ENCODE measurements around the gene COQ8B. TPM values are rescaled to one million over a fixed set of nuclear protein-coding genes. Genes with fewer than 3 reads are reported as not detected.

Gene COQ8B
- total RNA-seq, 2 experiments from 2014 or later = 23.2 to 24.0 TPM

GRCh38 chr19:40724315-40724714 lies 7.6 kb upstream of the COQ8B start:
- H3K27me3 Mint-ChIP-seq = no peaks in the 10 kb centered on the region
- H3K9me3 Mint-ChIP-seq = no peaks in the 10 kb centered on the region
- TF ChIP-seq, protein P1, sequence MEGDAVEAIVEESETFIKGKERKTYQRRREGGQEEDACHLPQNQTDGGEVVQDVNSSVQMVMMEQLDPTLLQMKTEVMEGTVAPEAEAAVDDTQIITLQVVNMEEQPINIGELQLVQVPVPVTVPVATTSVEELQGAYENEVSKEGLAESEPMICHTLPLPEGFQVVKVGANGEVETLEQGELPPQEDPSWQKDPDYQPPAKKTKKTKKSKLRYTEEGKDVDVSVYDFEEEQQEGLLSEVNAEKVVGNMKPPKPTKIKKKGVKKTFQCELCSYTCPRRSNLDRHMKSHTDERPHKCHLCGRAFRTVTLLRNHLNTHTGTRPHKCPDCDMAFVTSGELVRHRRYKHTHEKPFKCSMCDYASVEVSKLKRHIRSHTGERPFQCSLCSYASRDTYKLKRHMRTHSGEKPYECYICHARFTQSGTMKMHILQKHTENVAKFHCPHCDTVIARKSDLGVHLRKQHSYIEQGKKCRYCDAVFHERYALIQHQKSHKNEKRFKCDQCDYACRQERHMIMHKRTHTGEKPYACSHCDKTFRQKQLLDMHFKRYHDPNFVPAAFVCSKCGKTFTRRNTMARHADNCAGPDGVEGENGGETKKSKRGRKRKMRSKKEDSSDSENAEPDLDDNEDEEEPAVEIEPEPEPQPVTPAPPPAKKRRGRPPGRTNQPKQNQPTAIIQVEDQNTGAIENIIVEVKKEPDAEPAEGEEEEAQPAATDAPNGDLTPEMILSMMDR (IDR thresholded peaks at IDR 0.05) = no peak
- ChIA-PET CTCF (interaction anchor here (1.8 kb wide), 1 partner anchor 90 kb away, joined by 7 read pairs; no protein-coding TSS in a partner anchor), POLR2A (interaction anchor here (1.0 kb wide), 1 partner anchor 9 kb away, joined by 3 read pairs; no protein-coding TSS in a partner anchor)
- no peak overlapping the region for H3K27ac Mint-ChIP-seq
- DNase-seq (no peak), ATAC-seq (no peak)
- peaks cover 35% of the 10 kb centered on the region for H3K4me1 Mint-ChIP-seq (ENCODE audit: low read depth)
- no peak overlapping the region for H3K4me3 Mint-ChIP-seq
- H3K36me3 Mint-ChIP-seq (ENCODE audit: low read depth) = peaks cover 38% of the 10 kb centered on the region
- intact Hi-C loops (cut with micrococcal nuclease) = no loop called here

DNA sequence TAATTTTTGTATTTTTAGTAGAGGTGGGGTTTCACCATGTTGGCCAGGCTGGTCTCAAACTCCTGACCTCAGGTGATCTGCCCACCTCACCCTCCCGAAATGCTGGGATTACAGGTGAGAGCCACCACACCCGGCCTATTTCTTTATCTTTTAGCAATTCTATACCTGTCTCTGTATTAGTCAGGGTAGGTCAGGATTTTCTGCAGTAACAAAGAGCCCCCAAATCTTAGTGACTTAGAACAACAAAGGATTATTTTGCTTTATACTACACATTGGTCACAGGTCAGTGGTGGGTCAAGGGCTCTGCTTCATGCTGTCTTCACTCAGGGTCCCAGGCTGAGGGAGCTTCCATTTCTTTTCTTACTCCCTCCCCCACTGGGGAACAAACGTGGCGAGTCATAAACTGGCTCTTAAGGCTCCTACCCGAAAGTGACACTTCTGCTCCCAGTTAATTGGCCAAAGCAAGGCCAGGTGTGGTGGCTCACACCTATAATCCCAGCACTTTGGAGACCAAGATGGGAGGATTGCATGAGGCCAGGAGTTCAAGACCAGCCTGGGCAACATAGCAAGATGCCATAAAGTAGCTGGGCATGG lies 7.1 kb upstream of the COQ8B start:
- CTCF ChIA-PET = no interaction called here
- H3K9me3 Mint-ChIP-seq = no peaks in the 10 kb centered on the region
- H3K4me3 Mint-ChIP-seq = no peak overlapping the region
- TF ChIP-seq, protein P1 (IDR thresholded peaks at IDR 0.05) = no peak
- H3K27me3 Mint-ChIP-seq = no peaks in the 10 kb centered on the region
- DNase-seq = no peak
- no peak overlapping the region for H3K27ac Mint-ChIP-seq
- peaks cover 36% of the 10 kb centered on the region for H3K4me1 Mint-ChIP-seq (ENCODE audit: low read depth)
- intact Hi-C loops (cut with micrococcal nuclease) = no loop called here
- no peak for ATAC-seq
- POLR2A ChIA-PET = interaction anchor here (0.6 kb wide), 1 partner anchor 29 kb away, joined by 3 read pairs; no protein-coding TSS in a partner anchor
- H3K36me3 Mint-ChIP-seq (ENCODE audit: low read depth) = peaks cover 38% of the 10 kb centered on the region

- Mint-ChIP-seq H3K4me3 (no peak overlapping the region), H3K27me3 (no peaks in the 10 kb centered on the region), H3K27ac (no peak overlapping the region), H3K36me3 (ENCODE audit: low read depth) (peaks cover 31% of the 10 kb centered on the region), H3K9me3 (no peaks in the 10 kb centered on the region), H3K4me1 (ENCODE audit: low read depth) (peaks cover 40% of the 10 kb centered on the region)
- intact Hi-C loops (cut with micrococcal nuclease) = no loop called here
- POLR2A ChIA-PET = interaction anchor here (0.8 to 0.9 kb wide), 2 partner anchors 19 to 48 kb away, joined by 3 to 4 read pairs; no protein-coding TSS in a partner anchor
- CTCF ChIA-PET = interaction anchor here (0.6 to 2.4 kb wide), 4 partner anchors 22 to 87 kb away, joined by 3 to 8 read pairs (median 4); no protein-coding TSS in a partner anchor
- ATAC-seq (no peak), DNase-seq (no peak)
- TF ChIP-seq, protein P1 (IDR thresholded peaks at IDR 0.05) = no peak
Observed at GRCh38 chr19:40721936-40722661, 5.4 kb upstream of the COQ8B start.

- Mint-ChIP-seq H3K4me3 (no peak overlapping the region), H3K27me3 (no peaks in the 10 kb centered on the region), H3K27ac (no peak overlapping the region), H3K9me3 (no peaks in the 10 kb centered on the region), H3K36me3 (ENCODE audit: low read depth) (peaks cover 27% of the 10 kb centered on the region), H3K4me1 (ENCODE audit: low read depth) (peaks cover 40% of the 10 kb centered on the region)
- no peak for DNase-seq
- POLR2A ChIA-PET = interaction anchor here (0.6 kb wide), 1 partner anchor 46 kb away, joined by 3 read pairs; no protein-coding TSS in a partner anchor
- CTCF ChIA-PET = interaction anchor here (0.8 to 2.4 kb wide), 3 partner anchors 58 to 86 kb away, joined by 3 to 8 read pairs (median 3); no protein-coding TSS in a partner anchor
- no peak for ATAC-seq
- intact Hi-C loops (cut with micrococcal nuclease) = no loop called here
- TF ChIP-seq, protein P1 (IDR thresholded peaks at IDR 0.05) = no peak
Observed at GRCh38 chr19:40721140-40721486, 4.4 kb upstream of the COQ8B start.
